SK-N-SH (cell line): Measurements from ENCODE around the gene ELAVL4.

Experiments
- CTCF ChIP-seq: fragments of 200-600 bp; sonication (generic); IDR thresholded peaks from 2 replicates; pipeline ENCODE4 v1.6.1; 2017; ENCODE audit warnings: antibody characterized with exemption, mild to moderate bottlenecking, moderate library complexity
- ELF1 ChIP-seq: IDR thresholded peaks from 2 replicates; pipeline ENCODE4 v1.4.0; 2012
- EP300 ChIP-seq, 2 experiments: IDR thresholded peaks; 2 replicates each; pipeline versions ENCODE4 v1.4.0 to v1.6.1; 2012; ENCODE audit warnings: borderline replicate concordance in 1 of 2, low read depth in 1 of 2, low read length in 1 of 2
- GABPA ChIP-seq: IDR thresholded peaks from 2 replicates; pipeline ENCODE4 v1.4.0; 2012; ENCODE audit warnings: low read depth, mild to moderate bottlenecking
- MEF2A ChIP-seq: IDR thresholded peaks from 2 replicates; pipeline ENCODE4 v1.4.0; 2012; ENCODE audit warnings: low read depth, borderline replicate concordance
- NFIC ChIP-seq: IDR thresholded peaks from 2 replicates; pipeline ENCODE4 v1.4.0; 2012; ENCODE audit warnings: borderline replicate concordance
- POLR2AphosphoS5 ChIP-seq: IDR thresholded peaks from 2 replicates; pipeline ENCODE4 v1.6.1; 2012; ENCODE audit warnings: low read depth, low read length
- RFX5 ChIP-seq: IDR thresholded peaks from 2 replicates; pipeline ENCODE4 v1.6.1; 2012; ENCODE audit warnings: mild to moderate bottlenecking, improper control_type of control experiment, low read length
- SIN3A ChIP-seq: IDR thresholded peaks from 2 replicates; pipeline ENCODE4 v1.6.1; 2012; ENCODE audit warnings: low read depth, mild to moderate bottlenecking, low read length, moderate library complexity, borderline replicate concordance
- SMC3 ChIP-seq: IDR thresholded peaks from 2 replicates; pipeline ENCODE4 v1.6.1; 2012; ENCODE audit warnings: low read depth, low read length, improper control_type of control experiment
- TEAD4 ChIP-seq: IDR thresholded peaks from 2 replicates; pipeline ENCODE4 v1.4.0; 2012; ENCODE audit warnings: mild to moderate bottlenecking, borderline replicate concordance; ENCODE audit not compliant: insufficient read depth
- USF2 ChIP-seq: fragments of 150-350 bp; IDR thresholded peaks from 2 replicates; pipeline ENCODE4 v1.6.1; 2017; ENCODE audit warnings: antibody characterized with exemption, low read length, low read depth, borderline replicate concordance

- TF ChIP-seq CTCF (no peak), SMC3 (no peak), NFIC (no peak), SIN3A (no peak), ELF1 (no peak), MEF2A (no peak), EP300 (IDR thresholded peaks at IDR 0.05; ENCODE audit: borderline replicate concordance in 1 of 2, low read depth in 1 of 2, low read length in 1 of 2) (no peak), GABPA (no peak), USF2 (no peak), RFX5 (no peak), TEAD4 (no peak), POLR2AphosphoS5 (no peak)
Measured at GRCh38 chr1:50181027-50181663, 72.4 kb downstream of the ELAVL4 start.
